Activated naive CD8-positive, alpha-beta T cell treated with anti-CD3 and anti-CD28 coated beads for 36 hours (primary cell): Measurements from ENCODE around the gene CFL1. TPM values are rescaled to one million over a fixed set of nuclear protein-coding genes. Genes with fewer than 3 reads are reported as not detected.

Experiments used
- DNase-seq: peaks from one replicate; pipeline ENCODE4 v3.0.0; 2021
- H3K27ac Mint-ChIP-seq: one replicate; pipeline ENCODE4 v1.8.0; 2022; ENCODE audit warnings: mild to moderate bottlenecking, moderate library complexity, mixed read lengths
- H3K27me3 Mint-ChIP-seq: one replicate; pipeline ENCODE4 v1.8.0; 2022; ENCODE audit warnings: mild to moderate bottlenecking, mixed read lengths
- H3K36me3 Mint-ChIP-seq: one replicate; pipeline ENCODE4 v1.8.0; 2021; ENCODE audit warnings: mild to moderate bottlenecking, mixed read lengths
- H3K4me1 Mint-ChIP-seq: one replicate; pipeline ENCODE4 v1.8.0; 2021; ENCODE audit warnings: mixed read lengths
- H3K4me3 Mint-ChIP-seq: one replicate; pipeline ENCODE4 v1.8.0; 2022; ENCODE audit warnings: mild to moderate bottlenecking, moderate library complexity, mixed read lengths
- H3K9me3 Mint-ChIP-seq: one replicate; pipeline ENCODE4 v1.8.0; 2022; ENCODE audit warnings: mixed read lengths
- total RNA-seq, 2 experiments: library from RNA; stranded (reverse); gene quantifications; one replicate each; pipeline ENCODE4 v1.2.3, GENCODE V29; 2021

Gene CFL1
- total RNA-seq, 2 experiments from 2014 or later, result 1,050 to 1,075 TPM

GRCh38 chr11:65867284-65868071, 9.5 kb upstream of the CFL1 start:
- H3K4me1 Mint-ChIP-seq, result peaks cover 24% of the 10 kb centered on the region
- peaks cover 20% of the 10 kb centered on the region for H3K36me3 Mint-ChIP-seq
- DNase-seq, result no peak
- H3K27ac Mint-ChIP-seq, result no peak overlapping the region
- H3K27me3 Mint-ChIP-seq, result no peaks in the 10 kb centered on the region
- H3K9me3 Mint-ChIP-seq, result no peaks in the 10 kb centered on the region
- no peak overlapping the region for H3K4me3 Mint-ChIP-seq

GRCh38 chr11:65866509-65867283, 8.7 kb upstream of the CFL1 start:
- H3K27me3 Mint-ChIP-seq, result no peaks in the 10 kb centered on the region
- H3K4me3 Mint-ChIP-seq, result no peak overlapping the region
- peaks cover 24% of the 10 kb centered on the region for H3K36me3 Mint-ChIP-seq
- no peaks in the 10 kb centered on the region for H3K9me3 Mint-ChIP-seq
- DNase-seq, result no peak
- H3K27ac Mint-ChIP-seq, result no peak overlapping the region
- H3K4me1 Mint-ChIP-seq, result peaks cover 26% of the 10 kb centered on the region

- Mint-ChIP-seq H3K36me3 (peaks cover 24% of the 10 kb centered on the region), H3K9me3 (no peaks in the 10 kb centered on the region)
These were observed 7.7 kb upstream of the CFL1 start for GRCh38 chr11:65865550-65866172.

GRCh38 chr11:65864706-65865471, 6.9 kb upstream of the CFL1 start:
- Mint-ChIP-seq H3K4me1 (peaks cover 21% of the 10 kb centered on the region), H3K36me3 (peaks cover 24% of the 10 kb centered on the region), H3K27ac (peak overlapping the region; percentile 39), H3K4me3 (no peak overlapping the region), H3K27me3 (no peaks in the 10 kb centered on the region), H3K9me3 (no peaks in the 10 kb centered on the region)
- DNase-seq, result no peak

More at GRCh38 chr11:65865550-65866172, 7.7 kb upstream of the CFL1 start:
- peak overlapping the region; percentile 39 for H3K27ac Mint-ChIP-seq
- DNase-seq, result no peak
- peaks cover 23% of the 10 kb centered on the region for H3K4me1 Mint-ChIP-seq
- H3K4me3 Mint-ChIP-seq, result no peak overlapping the region
- H3K27me3 Mint-ChIP-seq, result no peaks in the 10 kb centered on the region

DNA sequence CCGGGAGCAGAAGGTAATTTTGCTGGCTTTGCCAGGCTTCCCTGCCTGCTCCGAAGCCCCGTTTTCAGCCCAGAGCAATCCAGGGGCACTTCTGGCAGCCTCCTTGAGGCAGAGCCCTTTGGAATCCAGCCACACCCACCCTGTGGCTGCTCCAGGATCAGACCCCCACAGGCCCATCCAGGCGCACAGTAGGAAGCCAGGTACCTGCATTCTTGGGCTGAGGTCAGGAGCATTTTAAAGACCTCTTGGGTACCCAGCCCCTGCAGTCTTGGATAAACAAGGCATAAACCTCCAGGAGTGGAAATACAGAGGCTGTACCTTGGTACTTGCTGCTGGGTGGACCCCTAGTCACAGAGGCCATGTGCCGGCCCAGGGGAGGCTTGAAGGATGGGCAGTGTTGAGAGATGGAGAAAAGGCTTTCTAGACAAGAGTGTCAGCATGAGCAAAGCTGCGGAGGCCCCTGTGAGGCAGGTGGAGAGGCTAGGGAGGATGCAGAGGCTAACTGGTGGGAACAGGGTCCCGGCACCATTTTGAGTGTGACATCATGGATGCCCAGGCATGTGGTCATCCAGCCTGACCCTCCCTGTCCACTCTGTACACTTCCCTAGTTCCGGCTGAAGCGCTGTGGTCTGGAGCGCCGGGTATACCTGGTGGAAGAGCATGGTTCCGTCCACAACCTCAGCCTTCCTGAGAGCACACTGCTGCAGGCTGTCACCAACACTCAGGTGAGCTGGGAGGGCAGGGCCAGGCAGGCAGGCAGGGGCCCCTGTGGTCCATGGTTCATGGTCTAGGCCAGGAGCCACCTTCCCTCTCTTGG, 6.1 kb upstream of the CFL1 start:
- H3K27me3 Mint-ChIP-seq, result no peaks in the 10 kb centered on the region
- H3K36me3 Mint-ChIP-seq, result peaks cover 24% of the 10 kb centered on the region
- no peak for DNase-seq
- no peak overlapping the region for H3K4me3 Mint-ChIP-seq
- H3K9me3 Mint-ChIP-seq, result no peaks in the 10 kb centered on the region
- peak overlapping the region; percentile 63 for H3K27ac Mint-ChIP-seq
- peaks cover 23% of the 10 kb centered on the region for H3K4me1 Mint-ChIP-seq

GRCh38 chr11:65862941-65863888, 5.2 kb upstream of the CFL1 start:
- H3K27ac Mint-ChIP-seq, result peak overlapping the region; percentile 36
- H3K9me3 Mint-ChIP-seq, result no peaks in the 10 kb centered on the region
- H3K4me3 Mint-ChIP-seq, result peak overlapping the region; percentile 41
- no peaks in the 10 kb centered on the region for H3K27me3 Mint-ChIP-seq
- no peak for DNase-seq
- peaks cover 24% of the 10 kb centered on the region for H3K36me3 Mint-ChIP-seq
- peaks cover 30% of the 10 kb centered on the region for H3K4me1 Mint-ChIP-seq

DNA sequence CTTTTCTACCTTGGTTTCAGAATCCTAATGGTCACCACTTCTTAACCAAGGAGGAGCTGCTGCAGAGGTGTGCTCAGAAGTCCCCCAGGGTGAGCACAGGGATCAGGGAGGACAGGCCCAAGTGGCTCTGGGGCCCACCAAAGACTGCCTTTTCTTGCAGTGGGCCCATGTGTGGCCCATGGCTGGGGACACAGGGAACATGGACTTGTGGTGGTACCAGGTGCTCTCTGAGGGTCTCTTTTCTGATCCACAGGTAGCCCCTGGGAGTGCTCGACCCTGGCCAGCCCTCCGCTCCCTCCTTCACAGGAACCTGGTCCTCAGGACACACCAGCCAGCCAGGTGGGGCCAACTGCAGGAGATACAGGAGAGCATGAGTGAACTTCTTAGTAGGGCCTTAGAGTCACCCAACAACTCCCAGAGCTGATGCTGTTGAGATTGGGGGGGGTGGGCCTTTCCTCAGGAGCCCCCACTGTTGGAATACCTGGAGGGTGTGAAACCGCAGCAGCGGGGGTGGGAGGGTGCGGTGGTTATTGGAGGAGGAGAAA, 4.3 kb upstream of the CFL1 start:
- DNase-seq, result no peak
- no peak overlapping the region for H3K27ac Mint-ChIP-seq
- no peaks in the 10 kb centered on the region for H3K9me3 Mint-ChIP-seq
- H3K36me3 Mint-ChIP-seq, result peaks cover 18% of the 10 kb centered on the region
- H3K4me1 Mint-ChIP-seq, result peaks cover 30% of the 10 kb centered on the region
- peak overlapping the region; percentile 95 for H3K4me3 Mint-ChIP-seq
- no peaks in the 10 kb centered on the region for H3K27me3 Mint-ChIP-seq

DNA sequence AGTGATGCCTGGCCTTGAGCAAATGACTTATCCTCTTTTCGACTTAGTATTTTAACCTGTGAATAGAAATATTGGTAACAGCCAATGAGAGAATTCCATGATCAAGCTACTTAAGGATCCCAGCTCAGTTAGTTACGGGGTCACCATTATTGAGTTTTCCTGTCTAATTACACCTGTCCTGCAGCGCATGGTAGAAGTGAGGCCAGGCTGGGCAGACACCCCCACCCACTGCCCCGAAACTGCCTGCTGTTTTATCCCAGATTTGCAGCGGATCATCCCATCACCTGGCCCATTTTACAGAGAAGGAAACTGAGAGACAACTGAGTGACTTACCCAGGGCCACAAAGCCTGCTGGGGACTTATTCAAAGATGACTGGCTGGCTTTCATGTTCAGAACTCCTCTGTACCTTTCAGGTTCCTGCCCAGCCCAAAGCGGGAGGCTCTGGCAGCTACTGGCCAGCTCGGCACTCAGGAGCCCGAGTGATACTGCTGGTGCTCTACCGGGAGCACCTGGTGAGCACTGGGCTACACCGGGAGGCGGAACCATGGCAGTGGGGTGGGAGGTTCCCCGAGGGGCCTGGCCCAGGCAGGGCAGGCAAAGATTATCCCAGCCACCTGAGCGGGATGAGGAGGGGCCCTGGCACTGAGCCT, 3.7 kb upstream of the CFL1 start:
- DNase-seq, result no peak

DNA sequence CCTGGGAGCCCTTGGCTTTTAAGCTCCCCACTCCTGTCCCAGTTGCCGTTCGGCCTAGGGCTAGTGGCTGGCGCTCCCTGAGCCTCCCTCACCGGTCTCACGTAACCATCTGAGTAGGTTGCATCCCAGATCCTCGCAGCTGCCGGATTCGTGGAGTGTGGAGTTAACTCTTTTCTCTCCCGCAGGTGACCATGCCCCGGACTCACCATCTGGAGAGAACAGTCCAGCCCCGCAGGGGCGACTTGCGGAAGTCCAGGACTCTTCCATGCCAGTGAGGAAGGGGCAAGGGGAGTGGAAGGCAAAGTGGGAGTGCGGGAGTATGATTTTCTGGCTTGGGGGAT, 3.2 kb upstream of the CFL1 start:
- Mint-ChIP-seq H3K4me1 (peaks cover 38% of the 10 kb centered on the region), H3K4me3 (peak overlapping the region; percentile 95), H3K27ac (peak overlapping the region; percentile 98), H3K9me3 (no peaks in the 10 kb centered on the region), H3K27me3 (no peaks in the 10 kb centered on the region), H3K36me3 (peaks cover 24% of the 10 kb centered on the region)
- DNase-seq, result no peak

More for the DNA sequence above, 3.7 kb upstream of the CFL1 start:
- Mint-ChIP-seq H3K27ac (peak overlapping the region; percentile 98), H3K27me3 (no peaks in the 10 kb centered on the region), H3K36me3 (peaks cover 19% of the 10 kb centered on the region), H3K9me3 (no peaks in the 10 kb centered on the region), H3K4me1 (peaks cover 32% of the 10 kb centered on the region), H3K4me3 (peak overlapping the region; percentile 95)

DNA sequence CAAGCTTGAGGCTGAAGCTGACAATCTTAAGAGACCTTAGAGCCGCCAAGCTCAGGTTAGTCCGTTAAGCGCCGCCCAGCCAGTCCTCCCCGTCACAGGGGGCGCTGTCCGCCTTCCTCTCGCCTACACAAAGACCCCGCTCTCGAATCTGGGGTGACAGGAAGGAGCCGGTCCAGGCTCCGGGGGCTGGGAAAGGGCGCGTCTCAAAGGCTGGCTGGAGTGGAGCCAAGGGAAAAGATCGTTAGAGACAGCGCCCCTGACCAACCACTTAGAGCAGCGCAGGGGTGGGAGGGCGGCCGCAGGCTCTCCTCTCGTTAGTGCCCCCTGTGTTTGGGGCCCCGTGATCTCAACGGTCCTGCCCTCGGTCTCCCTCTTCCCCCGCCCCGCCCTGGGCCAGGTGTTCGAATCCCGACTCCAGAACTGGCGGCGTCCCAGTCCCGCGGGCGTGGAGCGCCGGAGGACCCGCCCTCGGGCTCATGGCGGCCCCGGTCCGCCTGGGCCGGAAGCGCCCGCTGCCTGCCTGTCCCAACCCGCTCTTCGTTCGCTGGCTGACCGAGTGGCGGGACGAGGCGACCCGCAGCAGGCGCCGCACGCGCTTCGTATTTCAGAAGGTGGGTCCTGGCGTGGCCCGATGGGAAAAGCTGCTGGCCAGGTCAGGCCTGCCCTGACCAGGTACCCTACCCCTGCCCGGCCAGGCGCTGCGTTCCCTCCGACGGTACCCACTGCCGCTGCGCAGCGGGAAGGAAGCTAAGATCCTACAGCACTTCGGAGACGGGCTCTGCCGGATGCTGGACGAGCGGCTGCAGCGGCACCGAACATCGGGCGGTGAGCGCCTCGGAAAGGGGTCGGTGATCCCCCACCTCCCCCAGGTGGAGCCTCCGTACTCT, 2.5 kb upstream of the CFL1 start, which contains the start of gene MUS81:
Gene MUS81 (plus strand): TSS at position 156 of the 887 bp plus-strand sequence. CDS start 321 bp downstream, at position 477.
- peaks cover 44% of the 10 kb centered on the region for H3K4me1 Mint-ChIP-seq
- peak; percentile 96 for DNase-seq
- H3K4me3 Mint-ChIP-seq, result peak within 1 kb of the TSS; percentile 95
- H3K9me3 Mint-ChIP-seq, result no peaks in the 10 kb centered on the region
- H3K27ac Mint-ChIP-seq, result peak within 1 kb of the TSS; percentile 98
- no peaks in the 10 kb centered on the region for H3K27me3 Mint-ChIP-seq
- H3K36me3 Mint-ChIP-seq, result peaks cover 30% of the 10 kb centered on the region

- Mint-ChIP-seq H3K9me3 (no peaks in the 10 kb centered on the region), H3K27ac (peak overlapping the region; percentile 98), H3K36me3 (peaks cover 29% of the 10 kb centered on the region), H3K27me3 (no peaks in the 10 kb centered on the region), H3K4me1 (peaks cover 47% of the 10 kb centered on the region), H3K4me3 (peak overlapping the region; percentile 95)
- DNase-seq, result no peak
These were observed 1.9 kb upstream of the CFL1 start for GRCh38 chr11:65859812-65860277.
